Measurements from ENCODE around the gene ZKSCAN4. TPM values are rescaled to one million over a fixed set of nuclear protein-coding genes. Genes with fewer than 3 reads are reported as not detected.

ZKSCAN4 gene
- total and polyA plus RNA-seq, 2 of the 8 experiments (the other 6 are each of a cell fraction or from before 2014, with no cell fraction given): 2.2 to 6.6 TPM

DNA sequence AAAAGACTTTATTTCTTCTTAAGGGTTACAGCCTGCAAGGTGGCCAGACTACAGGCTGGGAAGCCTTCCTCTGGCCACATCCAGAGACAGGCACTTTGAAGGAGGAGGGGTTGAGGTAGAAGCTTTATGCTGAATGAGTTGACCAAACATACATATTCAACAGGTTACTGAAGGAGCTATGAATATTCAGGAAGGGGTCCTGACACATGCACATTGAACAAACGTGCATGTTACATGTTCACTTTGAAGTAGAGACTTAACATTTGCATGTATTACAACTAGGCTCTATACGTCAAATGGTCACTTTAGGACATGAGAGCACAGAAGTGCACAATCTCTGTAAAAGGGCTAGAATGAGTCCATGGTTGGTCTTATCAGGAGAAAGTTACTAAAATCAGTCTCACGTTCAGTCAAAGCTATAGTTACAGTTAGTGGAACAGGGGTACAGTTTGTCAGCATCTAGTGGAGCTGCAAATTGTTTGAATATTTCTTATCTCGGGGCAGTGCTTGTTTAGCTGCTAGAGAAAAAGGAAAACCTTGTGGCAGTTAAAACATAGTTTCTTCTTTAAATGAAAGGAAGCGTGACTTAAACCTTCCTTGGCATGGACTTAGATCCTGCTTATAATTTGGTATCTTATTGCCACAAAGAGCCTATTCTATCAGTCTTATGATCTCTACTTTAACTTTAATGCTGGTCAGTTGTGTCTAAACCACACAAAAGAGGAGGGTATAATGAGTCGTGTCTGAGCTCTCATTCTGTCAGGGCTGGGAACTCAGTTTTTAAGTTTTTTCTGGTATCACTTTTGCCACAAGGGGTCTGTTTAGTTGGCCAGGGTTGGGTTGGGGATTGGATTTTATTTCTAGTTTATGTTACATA is 31.6 kb downstream of the ZKSCAN4 start (continued):
- TF ChIP-seq CREB1 (IDR thresholded peaks at IDR 0.05) (no peak), KDM5A (IDR thresholded peaks at IDR 0.05; ENCODE audit: low read length) (no peak), SP4 (IDR thresholded peaks at IDR 0.05; ENCODE audit: low read length) (no peak), ZNF274 (IDR thresholded peaks at IDR 0.05; ENCODE audit: borderline replicate concordance, extremely low read depth, low read length) (no peak), JUND (IDR thresholded peaks at IDR 0.05; ENCODE audit: low read length) (no peak)
- TF ChIP-seq, protein P1, sequence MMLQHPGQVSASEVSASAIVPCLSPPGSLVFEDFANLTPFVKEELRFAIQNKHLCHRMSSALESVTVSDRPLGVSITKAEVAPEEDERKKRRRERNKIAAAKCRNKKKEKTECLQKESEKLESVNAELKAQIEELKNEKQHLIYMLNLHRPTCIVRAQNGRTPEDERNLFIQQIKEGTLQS (IDR thresholded peaks at IDR 0.05; ENCODE audit: insufficient read depth, low read depth, low read length): no peak
